Omental fat pad (tissue), 4 donors: ENCODE measurements around the gene PADI6. TPM values are rescaled to one million over a fixed set of nuclear protein-coding genes. Genes with fewer than 3 reads are reported as not detected.

Experiments used
- ATAC-seq: fragments of 150-250 bp; one replicate; pipeline ENCODE4 v1.9.1; 2016; ENCODE audit warnings: mild to moderate bottlenecking, moderate library complexity; ENCODE audit not compliant: low FRiP score
- DNase-seq: peaks from one replicate; pipeline ENCODE4 v3.0.0-alpha.2; 2019; ENCODE audit warnings: low spot score
- CTCF ChIP-seq, 3 donors: fragments of 450-650 bp; IDR thresholded peaks; one replicate each; pipeline ENCODE4 v1.5.1; 2016 to 2017; ENCODE audit warnings: antibody characterized with exemption in 3 of 3, mild to moderate bottlenecking in 3 of 3, moderate library complexity in 2 of 3
- total RNA-seq, 4 donors: library from RNA; depleted of rRNA; stranded (reverse); fragments of >200 nt; gene quantifications; one replicate each; pipeline ENCODE4 v1.1.0, GENCODE V29; 2016

Gene PADI6
- total RNA-seq, 4 donors from 2014 or later = not detected

DNA sequence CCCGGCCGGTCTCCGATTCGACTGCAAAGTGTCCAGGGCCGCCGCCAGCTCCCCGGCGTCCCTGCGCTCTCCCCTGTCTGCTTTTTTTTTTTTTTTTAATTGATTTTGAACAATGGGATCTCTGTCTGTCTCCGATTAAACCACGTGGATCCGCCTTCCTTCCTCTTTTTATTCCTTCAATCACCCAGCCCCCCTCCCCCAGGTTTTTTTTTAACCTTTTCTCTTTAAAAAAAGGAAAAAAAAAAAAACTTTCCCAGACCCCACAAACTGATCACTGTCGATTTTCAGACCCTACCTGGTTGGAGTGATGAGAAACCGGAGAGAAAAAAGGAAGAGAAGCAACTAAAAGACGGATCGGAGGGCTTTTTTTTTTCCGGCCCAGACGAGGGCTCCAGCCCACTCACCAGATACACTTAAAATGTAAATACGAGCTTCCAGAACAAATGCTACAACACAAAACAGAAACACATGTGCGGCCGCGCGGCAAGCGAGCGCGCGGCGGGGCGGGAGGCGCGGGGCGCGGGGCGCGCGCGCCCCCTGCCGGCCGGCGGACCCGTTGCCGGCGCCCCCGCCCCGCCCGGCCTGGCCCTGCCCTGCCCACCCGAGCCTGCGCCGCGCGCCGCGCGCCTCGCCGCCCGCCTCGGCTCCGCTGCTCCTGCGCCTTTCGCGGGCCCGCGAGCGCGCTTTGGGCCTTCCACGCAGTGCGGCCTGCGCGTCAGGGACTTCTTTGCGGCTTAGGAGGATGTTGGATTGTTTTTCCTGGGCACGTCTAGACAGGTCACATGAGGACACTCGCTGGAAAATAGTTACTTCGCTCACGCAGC lies 67.5 kb downstream of the PADI6 start, which contains the start of gene RCC2:
TSS of gene RCC2 (minus strand) at position 428 of the 824 bp plus-strand sequence. CDS start 1,163 bp downstream, outside the sequence.
- no peak for DNase-seq
- peak; percentile 77 for ATAC-seq
- TF ChIP-seq CTCF (IDR thresholded peaks at IDR 0.05) = no peak

- DNase-seq (no peak), ATAC-seq (no peak)
- no peak for TF ChIP-seq CTCF (IDR thresholded peaks at IDR 0.05)
These were observed 68.3 kb downstream of the PADI6 start for GRCh38 chr1:17440074-17440826.

DNA sequence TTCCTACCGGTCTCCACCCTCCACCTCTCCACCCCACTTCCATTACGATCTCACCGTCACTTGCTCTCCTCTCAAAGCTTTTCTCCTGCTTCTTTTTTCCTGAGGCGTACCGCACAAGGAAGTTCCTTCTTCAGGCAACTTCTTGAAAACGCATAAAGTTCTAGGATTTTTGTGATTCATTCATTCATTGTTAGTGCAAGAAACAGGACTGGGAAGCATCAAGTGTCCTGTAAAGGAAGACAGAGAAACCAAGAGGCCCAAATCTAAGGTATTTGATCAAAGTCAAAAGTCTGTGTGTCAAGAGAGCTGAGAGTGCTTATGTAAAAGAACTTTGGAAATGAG lies 68.8 kb downstream of the PADI6 start:
- TF ChIP-seq CTCF (IDR thresholded peaks at IDR 0.05) = no peak
- no peak for DNase-seq
- no peak for ATAC-seq

DNA sequence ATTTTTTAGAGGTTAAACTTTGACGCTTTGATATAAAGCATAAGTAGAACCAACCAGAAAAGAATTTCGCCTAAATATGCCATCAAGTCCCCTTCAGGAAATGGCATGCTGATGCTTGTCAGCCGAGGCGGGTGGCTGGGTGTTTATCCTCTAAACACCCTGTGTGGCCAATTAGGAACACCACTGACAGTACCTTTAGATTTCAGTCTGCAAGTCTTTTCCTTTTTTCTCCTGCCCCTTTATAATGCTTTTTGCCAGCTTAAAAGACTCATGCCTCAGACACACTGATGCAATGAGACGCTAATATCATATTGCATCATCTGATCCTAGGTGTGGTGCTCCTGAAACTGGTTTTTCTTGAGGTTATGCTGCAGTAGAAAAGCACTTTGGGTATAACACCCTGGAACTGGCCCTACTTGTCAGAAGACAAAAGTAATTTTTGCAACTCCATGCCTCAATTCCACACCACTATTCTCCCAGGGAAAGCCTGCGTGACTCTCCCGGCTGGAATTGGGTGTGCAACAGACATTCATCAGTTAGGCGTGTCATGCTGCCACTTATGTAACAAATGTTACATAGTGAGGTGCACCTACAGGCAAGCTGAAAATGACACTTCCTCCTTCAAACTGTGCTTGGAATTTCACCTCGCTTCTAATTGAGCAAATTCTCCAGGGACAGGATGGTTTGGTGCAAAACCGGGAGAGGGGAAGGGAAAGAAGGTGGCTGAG lies 69.4 kb downstream of the PADI6 start:
- DNase-seq (no peak), ATAC-seq (no peak)
- TF ChIP-seq CTCF (IDR thresholded peaks at IDR 0.05) = no peak

DNA sequence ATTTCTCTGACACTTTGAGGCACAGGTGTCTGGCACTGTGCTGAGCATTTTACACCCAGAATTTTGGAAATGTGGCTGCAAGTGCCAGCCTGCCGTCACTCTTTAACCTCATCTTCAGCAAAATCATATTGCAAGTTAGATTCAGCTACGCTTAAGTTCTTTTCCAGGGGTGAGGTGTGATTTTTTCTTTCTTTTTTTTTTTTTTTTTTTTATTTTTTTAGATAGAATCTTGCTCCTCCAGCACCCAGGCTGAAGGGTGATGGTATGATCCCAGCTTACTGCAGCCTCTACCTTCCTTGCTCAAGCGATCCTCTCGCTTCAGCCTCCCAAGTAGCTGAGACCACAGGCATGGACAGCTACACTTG lies 70.0 kb downstream of the PADI6 start:
- DNase-seq = no peak
- TF ChIP-seq CTCF (IDR thresholded peaks at IDR 0.05) = no peak
- ATAC-seq = no peak

- DNase-seq (no peak), ATAC-seq (no peak)
- TF ChIP-seq CTCF (IDR thresholded peaks at IDR 0.05) = no peak
These were observed 70.8 kb downstream of the PADI6 start for GRCh38 chr1:17442841-17443240.
